AG08396 (cell line): Measurements from ENCODE around the gene XYLT1.

Source experiments
- DNase-seq: peaks from one replicate; pipeline ENCODE4 v3.0.0; 2012; ENCODE audit warnings: low spot score, mixed read lengths

The XYLT1 gene

DNA sequence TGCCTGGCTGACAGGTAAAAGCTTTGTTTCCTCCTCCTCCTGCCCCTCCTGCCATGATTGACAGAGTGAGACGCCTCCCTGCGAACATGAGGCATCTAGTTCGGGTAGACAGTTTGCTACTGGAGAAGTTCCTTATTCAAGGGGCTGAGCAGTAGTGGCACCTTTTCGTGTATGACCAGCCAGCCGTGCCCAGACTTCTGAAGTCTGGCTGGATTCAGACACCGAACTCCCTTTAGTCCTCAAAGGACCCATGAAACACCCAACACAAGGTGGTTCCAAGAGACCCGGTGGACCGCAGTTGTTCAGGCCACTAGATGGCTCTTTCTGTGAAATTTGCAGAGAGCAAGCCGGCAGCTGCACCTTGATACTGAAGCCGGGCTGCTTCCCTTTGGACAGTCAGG is 192.8 kb downstream of the XYLT1 start:
- DNase-seq: peak; percentile 17

DNA sequence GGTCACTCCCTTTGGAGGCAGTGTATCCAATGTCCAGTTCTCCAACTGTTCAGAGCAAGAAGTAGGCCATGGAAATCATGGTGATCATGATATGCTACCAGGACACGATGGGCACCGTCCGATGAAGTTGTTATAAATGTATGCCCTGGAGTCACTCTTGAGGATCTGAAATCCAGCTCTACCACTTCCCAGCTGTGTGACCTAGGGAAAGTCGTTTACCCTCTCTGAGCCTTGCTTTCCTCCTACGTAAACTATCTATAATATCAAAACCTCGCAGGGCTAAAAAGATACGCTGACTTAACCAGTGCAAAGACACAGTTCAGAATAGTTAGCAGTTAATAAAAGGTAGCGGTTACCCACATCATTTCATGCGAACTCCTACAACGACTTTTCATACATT is 194.2 kb downstream of the XYLT1 start:
- DNase-seq: no peak

DNA sequence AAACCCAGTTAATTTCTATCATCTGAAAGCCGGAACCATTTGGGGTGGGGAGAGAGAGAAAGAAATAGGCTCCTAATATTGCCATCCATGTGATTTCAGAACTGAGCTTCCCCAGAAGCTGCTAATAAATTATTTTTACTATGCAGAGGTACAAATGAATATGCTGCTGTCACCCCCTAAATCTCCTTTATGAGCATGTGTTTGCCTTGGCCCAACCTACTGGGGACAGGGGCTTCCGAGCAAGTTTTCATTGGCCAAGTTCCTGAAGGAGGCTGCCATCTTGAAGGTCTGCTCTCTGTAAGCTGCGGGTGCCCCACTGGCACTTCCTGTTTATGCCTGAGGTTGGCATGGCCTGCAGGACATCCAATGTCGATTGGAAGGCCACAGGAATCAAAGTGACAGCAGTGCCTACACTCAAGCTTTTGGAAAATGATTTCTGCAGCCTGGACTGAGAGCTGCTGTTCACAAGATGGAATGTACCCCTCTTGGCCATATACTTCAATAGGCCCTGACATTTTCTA is 194.7 kb downstream of the XYLT1 start:
- no peak for DNase-seq

DNA sequence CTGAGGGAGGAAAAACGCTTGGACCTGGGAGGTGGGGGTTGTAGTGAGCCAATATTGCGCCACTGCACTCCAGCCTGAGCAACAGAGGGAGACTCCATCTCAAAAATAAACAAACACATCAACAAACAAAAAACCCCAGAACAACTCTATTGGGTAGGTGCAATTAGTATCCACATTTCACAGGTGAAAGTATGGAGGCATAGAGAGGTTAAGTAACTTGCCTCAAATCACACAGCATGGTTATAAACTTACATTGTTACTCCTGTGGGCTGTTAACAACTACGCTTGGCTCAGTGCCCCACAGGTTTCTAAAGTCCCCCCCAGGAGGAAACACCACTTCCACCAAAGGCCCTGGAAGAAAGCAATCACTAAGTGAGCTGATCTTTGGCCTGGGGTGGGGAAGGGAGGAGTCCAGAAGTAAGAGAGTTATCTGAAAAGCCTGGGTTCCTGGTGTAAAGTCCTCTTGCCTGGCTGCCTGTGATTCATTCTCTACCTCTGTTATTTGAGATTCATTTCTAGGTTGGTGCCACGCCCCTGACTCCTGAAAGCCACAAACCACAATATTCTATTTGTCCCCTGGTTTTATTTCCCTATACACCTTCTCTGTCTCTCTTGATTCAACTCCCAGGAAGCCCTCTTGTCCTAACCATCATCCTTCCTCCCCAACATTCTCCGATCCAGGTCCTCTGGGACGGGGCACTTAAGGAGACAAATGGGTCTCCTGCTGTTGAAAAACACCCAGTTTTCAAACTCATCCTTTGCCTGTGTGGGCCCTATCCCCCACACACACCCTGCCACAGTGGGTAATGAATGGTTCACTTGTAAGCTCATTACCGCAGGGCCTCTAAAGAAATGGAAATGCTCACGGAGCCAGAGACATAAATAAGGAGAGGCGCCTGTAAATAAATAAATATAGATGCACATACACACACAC is 195.4 kb downstream of the XYLT1 start:
- DNase-seq: no peak

DNA sequence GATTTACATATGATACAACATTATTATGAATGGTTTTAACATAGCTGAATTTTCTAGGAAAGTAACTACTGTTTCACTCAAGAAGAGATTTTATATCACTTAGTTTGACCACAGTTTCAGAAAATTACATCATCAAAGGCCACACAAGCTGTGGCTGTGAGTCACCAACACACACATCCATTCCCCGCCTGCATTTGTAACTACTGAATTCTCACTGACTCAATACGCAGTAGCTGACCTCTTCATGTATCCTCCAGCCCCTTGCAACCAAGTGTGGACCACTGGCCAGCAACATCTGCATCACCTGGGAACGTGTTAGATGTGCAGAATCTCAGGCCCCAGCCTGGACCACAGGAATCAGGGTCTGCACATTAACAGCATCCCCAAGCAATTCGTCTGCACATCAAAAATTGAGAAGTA is 197.6 kb downstream of the XYLT1 start:
- peak; percentile 69 for DNase-seq

DNA sequence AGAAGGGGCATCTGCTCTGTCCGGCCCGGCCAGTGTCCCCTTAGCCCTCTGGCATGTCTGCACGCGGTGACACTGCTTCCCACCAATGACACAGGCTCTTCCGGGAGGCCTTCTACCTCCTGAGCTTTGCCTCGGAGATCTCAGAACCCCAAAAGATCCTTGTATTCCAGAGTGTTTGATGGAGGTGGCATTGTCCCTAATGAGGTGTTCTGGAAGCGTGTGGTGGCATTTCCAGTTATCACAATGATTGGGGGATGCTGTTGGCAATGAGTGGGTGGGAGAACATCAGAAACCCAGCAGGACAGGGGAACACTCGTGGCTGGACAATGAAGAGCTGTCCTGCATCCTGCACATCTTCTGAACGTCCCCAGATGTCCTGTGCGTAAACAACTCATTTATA is 198.0 kb downstream of the XYLT1 start:
- DNase-seq: no peak

DNA sequence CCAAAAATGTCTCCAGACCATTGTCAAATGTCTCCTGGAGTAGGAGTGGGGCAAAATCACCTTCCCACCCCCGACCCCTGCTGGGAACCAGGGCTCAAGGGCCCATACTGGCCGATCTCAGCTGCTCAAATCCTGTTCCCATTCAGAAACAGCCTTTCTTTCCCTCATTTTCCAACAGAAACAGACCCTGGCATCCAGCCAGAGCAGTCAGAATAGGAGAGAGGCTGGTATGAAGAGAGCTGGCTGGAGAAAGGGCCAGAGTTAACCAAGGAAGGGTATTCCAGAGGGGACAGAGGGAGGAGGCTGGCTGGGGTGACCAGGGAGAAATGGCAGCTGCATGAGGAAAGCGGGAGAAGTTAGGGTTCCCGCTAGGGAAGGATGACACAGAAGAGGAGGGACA is 199.1 kb downstream of the XYLT1 start:
- DNase-seq: no peak

DNA sequence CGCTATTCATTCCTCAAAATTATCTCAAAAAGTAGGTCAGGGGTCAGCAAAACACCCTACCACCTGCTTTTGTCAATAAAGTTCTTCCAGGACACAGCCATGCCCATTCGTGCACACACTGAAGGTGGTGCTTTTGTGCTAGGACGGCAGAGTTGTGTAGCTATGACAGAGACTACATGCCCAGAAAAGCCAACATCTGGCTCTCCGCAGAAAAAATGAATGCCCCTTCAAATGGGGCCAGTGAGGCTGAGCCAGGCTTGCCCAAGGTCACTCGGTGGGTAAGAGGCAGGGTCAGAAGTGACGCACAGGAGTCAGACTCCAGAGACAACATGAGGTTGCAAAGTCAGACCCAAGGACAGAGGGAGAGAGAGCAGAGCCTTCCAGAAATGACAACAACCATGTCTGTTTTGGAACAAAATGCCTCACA is 200.1 kb downstream of the XYLT1 start:
- no peak for DNase-seq

DNA sequence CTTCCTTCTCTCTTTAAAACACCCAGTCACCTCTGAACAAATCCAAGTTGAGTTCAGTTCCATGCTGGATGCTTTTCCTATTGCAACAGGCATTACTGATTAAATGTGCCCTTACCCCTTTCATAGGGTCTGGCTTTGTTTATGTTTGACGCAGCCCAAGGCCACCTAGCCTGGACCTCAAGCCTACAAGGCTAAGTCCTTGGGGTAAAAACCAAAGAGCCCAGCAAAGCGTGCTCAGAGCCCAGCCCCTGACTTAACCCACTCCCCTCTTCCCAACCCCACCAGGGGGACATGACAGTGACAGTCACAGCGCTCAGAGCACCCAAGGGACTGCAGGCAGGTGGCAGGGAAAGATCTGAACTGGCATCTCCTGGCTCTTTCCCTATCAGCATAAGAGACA is 200.6 kb downstream of the XYLT1 start:
- no peak for DNase-seq

DNA sequence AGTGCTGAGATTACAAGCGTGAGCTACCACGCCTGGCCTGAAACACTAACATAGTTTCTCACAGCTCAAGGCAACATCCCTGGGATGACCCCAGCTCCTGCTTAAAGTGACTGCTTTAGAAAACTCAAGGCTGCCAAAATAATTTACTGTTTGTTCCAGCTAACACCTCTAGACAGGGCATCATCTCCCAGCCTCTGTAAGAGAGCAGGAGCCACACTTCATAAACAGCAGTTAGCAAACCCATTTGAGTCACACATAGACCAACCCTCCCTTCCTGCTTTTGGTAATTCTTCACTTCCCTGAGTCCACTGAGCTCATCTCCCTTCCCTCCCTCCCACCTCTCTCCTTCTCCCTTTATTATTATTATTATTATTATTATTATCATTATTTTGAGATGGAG is 201.3 kb downstream of the XYLT1 start:
- DNase-seq: no peak

DNA sequence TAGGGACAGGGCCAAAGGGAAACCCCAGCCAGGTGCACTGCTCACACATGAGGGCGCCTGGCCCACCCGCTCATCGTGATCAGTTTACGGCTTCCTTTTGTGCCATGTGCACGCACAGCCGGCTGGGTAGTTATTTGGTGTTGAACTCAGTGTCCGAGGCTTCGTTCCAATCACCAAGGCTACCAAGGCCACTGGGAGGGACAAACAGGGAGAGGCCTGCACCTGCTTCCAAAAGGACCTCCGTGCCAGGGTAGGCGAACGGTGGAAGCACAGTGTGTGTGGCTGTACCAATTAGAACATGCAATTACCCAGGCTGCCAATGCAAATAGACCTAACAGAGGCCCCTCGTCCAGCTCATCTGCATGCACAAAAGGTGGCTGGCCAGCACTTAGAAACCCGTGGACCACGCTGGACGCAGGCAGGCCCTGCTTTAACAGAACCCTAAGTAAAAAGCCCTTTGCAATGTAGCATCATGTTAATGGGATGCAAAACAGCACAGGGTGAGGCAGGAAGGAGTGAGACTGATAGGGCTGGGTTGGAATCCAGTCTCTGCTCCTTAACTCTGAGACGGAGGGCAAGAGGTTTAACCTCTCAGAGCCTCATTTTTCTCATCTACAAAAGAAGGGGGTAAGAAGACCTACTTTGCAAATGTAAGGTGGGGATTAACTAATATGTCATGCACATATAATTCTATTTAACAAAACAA is 204.0 kb downstream of the XYLT1 start:
- DNase-seq: no peak

DNA sequence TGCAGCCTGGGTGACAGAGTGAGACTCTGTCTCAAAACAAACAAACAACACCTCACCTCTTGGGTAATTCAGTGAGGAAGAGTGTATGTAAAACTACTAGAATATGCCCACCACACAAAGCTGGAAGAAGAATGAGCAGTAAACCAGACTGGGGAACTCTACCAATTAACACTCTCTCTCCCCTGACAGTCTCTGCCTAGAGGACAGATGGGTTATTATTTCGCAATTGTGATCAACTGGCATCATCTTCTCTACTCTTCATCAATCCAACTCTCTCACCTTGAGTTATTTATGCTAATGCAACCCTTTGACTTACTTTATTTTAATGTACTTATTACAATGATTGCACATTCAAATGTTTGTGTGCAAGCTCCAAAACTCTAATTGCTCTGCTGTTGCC is 205.6 kb downstream of the XYLT1 start:
- no peak for DNase-seq

DNA sequence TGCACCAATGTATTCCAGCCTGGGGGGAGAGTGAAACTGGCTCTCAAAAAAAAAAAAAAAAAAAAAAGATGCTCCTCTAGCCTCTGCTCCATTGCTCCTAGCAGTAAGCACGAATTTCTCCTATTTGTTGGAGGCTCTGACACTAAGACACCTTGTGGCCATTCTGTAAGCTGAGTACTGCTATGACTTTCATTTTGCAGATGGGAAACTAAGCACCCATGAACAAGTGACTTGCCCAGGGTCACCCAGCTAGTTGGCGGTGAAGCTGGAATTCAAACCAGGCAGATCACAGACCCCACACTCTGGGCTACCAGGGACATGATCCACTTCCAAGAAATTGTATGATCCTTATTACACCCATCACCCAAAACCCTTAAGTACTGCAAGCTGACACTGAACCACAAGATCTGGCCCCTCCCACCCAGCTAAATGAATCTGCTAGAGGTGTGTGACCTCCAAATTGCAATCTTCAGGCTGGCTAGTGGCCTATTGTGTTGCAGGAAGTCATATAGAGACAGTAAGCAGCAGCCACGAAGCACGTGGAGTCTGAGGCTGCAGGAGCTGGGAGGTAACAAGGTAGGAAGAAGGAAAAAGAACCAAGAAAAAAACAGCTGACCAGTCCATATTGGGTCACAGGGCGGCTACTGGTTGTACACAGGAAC is 209.4 kb downstream of the XYLT1 start:
- DNase-seq: no peak

DNA sequence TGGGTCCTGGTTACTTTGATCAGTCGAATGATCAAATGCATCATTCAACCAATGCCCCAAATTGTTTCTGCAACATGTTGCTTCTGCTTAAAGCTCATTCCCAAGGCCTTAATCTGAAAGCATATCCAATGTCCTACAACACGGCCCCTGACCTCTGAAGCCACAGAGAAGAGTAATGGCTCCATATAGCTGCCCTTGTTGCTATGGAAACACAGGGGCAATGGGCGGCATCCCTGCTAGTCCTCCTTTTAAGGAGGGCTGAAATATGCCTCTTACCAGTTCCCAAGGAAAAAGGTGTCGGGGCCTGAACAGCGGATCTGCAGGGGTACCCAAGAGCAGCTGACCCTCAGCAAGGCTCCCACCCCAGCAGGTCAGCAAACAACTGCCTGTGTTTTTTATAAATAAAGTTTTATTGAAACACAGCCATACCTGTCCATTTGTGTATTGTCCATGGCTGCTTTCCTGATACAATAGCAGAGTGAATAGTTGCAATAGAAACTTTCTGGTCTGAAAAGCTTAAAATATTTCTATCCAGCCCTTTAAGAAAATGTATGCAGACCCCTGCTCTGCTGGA is 210.4 kb downstream of the XYLT1 start:
- DNase-seq: no peak

DNA sequence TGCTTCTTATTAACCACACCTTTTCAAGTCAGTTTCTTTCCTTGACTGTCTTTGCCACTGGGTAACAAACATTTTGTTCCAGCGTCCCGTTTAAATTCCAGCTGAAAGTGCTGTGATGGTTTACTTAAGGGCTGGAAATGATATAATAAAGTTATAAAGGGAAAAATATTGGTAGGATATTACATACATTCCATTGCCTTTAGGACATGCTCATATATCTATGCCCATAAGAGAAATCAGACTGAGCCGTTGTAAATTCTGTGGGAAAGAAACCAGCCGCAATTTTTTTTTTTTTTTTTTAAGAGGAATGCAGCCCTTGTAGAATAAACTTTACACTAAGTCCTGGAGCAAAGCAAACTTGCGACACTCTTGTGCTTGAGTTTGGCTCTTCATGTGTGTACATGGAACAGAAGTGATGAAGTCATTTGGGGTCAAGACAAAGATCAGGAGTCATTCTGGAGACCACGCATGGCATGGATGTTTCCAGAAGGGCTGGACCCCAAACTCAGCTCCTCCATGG is 210.9 kb downstream of the XYLT1 start:
- no peak for DNase-seq

DNA sequence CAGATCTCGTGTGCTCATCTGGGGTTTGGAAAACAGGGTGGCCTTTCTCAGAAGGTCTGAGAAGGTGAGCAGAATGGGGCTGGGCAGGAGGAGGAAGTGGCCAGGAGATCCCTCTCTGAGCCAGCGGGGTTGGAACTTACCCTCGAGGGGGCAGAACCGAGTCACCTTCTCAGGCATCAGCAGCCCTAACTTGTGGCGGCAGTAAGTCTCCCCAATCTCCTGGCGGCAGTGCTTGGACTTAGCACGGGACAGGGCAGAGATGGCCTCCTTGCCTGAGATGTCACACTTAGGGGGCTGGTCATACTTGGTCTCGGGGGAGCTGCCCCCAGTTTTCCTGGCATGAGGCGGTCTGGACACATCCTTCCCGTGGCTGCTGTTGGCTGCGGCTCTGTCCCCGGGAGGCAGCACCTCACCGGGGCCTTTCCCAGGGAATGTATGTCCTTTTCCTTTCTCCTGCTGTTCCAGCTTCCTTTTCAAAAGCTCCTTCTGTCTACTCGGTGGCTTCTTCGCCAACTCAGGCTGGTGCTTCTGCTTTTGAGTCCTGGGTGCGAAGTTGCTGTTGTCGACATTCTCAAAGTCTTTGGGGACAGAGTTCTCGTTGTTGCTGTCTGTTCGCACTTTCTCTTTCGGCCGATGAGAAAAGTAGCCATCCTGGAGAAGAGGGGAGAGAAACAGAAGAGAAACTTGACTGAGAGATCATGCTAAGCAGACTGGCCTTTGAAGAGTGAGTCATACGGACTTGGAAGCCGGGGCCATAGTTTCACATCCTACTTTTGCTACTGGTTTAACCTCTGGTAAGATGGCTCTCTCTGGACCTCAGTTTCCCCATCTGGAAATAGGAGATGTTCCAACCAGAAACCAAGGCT is 211.7 kb downstream of the XYLT1 start:
- DNase-seq: no peak

DNA sequence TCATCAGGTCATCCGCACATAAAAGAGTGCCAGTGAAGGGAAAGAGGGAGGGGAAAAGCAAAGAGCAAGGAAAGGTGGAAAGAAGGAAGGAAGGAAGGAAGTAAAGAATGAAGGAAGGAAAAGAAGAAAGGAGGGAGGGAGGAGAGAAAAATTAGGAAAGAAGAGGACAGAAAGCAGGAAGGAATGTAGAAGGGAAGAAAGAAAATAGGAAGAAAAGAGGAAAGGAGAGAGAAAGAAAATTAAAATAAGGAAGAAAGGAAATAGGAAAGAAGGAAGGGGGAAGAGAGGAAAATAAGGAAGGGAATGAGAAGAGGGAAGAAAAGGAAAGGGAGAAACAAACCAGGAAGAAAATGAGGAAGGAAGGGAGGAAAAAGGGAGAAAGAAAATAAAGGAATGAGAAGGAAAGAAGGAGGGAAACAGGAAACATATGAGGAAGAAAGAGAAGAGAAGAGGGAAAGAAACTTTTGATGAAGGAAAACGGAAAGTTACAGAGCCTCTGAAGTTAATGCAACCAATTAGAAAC is 212.6 kb downstream of the XYLT1 start:
- no peak for DNase-seq

DNA sequence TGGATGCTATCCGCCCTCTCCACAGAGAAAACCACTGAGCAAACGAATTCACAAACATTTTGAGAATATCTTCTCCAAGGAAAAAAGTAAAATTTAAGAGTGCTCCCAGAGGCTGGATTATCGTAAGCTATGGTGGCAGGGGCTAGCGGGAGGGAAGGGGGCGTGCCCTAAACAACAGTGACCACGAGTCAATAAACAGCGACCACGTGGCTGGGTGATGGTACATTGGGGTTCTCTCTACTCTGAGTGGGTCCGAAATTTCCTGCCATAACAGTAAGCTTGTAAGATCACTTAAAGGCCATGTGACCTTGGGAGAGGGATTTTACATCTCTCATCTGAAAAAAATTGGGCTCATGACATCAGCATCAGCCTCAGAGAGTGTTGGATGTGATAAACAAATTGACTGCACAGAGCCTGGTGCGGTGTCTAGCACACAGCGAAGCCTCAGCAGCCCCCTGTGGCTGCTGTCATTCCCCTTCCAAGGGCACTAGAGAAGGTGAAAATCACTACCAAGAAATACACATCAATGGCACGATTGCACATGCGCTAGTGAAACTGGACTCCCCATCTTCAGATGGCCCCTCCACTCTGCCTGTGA is 213.2 kb downstream of the XYLT1 start:
- no peak for DNase-seq

DNA sequence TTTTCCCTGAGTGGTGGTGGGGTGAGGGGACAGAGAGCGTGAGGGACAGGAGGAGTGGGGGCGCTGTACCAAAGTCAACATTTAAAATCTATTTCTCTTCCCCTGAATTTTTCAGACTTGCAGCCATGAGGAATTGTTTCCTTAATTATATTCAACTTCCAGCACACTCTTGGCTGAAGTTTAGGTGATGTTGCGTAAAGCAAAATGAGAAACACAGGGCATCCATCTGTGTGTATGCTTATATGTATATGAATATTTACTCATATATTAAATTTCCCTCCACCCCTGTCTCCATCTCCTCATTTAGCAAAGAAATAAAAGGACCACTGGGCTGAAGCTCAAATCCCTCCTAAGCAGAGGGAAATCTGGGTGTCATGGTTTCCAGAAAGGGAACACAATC is 218.1 kb downstream of the XYLT1 start:
- no peak for DNase-seq

DNA sequence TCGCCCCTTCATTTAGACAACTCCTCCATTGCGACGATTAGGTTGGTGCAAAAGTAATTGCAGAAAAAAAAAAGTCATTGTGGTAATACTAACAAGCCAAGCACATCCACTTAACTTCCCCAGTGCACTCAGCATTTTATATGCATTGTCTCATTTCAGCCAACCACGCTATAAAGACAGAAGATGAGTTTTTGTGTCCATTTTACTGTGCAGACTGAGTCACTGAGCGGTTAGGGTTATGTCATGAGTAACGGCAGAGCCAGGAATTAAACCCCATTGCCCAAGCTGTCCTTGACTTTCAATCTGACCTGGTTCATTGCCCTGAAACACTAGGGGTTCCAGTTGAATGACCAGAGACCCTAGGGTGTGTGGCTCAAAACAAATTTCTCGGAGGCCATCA is 218.7 kb downstream of the XYLT1 start:
- no peak for DNase-seq
